Vagina (tissue), 2 donors: ENCODE measurements around the gene KCTD16. TPM values are rescaled to one million over a fixed set of nuclear protein-coding genes. Genes with fewer than 3 reads are reported as not detected.

Experiments
- DNase-seq, 2 donors: peaks; one replicate each; pipeline ENCODE4 v3.0.0-alpha.2; 2017; ENCODE audit errors: extremely low spot score in 2 of 2
- H3K27ac ChIP-seq: fragments of 200-600 bp; sonication (generic); one replicate; pipeline ENCODE4 v1.5.1; 2019
- H3K27me3 ChIP-seq: fragments of 200-600 bp; sonication (generic); one replicate; pipeline ENCODE4 v1.5.1; 2019
- H3K36me3 ChIP-seq, 2 donors: fragments of 200-600 bp; sonication (generic); one replicate each; pipeline ENCODE4 v1.5.1; 2017 to 2019
- H3K4me1 ChIP-seq: fragments of 200-600 bp; sonication (generic); one replicate; pipeline ENCODE4 v1.5.1; 2019
- H3K4me3 ChIP-seq, 2 donors: fragments of 200-600 bp; sonication (generic); 1 replicate in 1 of 2; 2 replicates in 1 of 2; pipeline ENCODE4 v1.5.1; 2016 to 2019
- H3K9me3 ChIP-seq: fragments of 200-600 bp; sonication (generic); one replicate; pipeline ENCODE4 v1.5.1; 2019
- POLR2A ChIP-seq, 2 donors: fragments of 450-650 bp; IDR thresholded peaks; one replicate each; pipeline ENCODE4 v1.6.1; 2017; ENCODE audit warnings: antibody characterized with exemption in 2 of 2, mild to moderate bottlenecking in 2 of 2, moderate library complexity in 2 of 2
- POLR2AphosphoS5 ChIP-seq, 2 donors: sonication (generic); formaldehyde crosslinking; IDR thresholded peaks; one replicate each; pipeline ENCODE4 v1.9.0; 2017; ENCODE audit warnings: antibody characterized with exemption in 2 of 2, mild to moderate bottlenecking in 2 of 2, low read depth in 1 of 2; ENCODE audit not compliant: insufficient read depth in 1 of 2
- intact Hi-C: fragments of 100-400 bp; cut with DNase I; formaldehyde crosslinking; loops from one replicate; pipeline ENCODE4 v1.15.1; 2023
- total RNA-seq: library from RNA; depleted of rRNA; stranded (reverse); fragments of >200 nt; gene quantifications from one replicate; pipeline ENCODE4 v1.2.3, GENCODE V29; 2016
- TF ChIP-seq, protein P1 (sequence below), 3 experiments: fragments of 450-650 bp in 2 of 3; fragments of 200-600 bp in 1 of 3; sonication (generic) in 1 of 3; IDR thresholded peaks; one replicate each; pipeline ENCODE4 v1.5.1; 2017 to 2019; ENCODE audit warnings: antibody characterized with exemption in 3 of 3, mild to moderate bottlenecking in 2 of 3, moderate library complexity in 2 of 3

Gene KCTD16
- total RNA-seq, 1 donor from 2014 or later: 0.25 TPM

DNA sequence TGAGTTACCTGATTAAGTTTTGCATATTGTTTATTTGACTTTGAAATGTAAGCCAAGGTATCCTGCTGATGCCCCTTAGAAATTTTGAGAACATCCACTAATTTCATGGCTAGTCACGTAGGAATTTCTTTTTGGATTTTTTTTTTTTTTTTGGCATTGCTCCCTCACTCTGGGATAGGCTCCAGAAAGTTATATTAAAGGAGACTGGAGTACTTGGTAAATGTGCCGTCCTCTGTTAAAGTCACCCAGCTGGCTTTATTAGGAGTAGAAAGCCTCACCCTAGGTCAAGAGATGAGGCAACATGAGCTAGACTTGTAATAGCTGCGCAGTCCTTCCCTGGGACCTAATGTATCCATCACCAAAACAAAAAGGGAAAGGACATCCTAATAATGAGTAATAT is 3.1 kb downstream of the KCTD16 start:
- Histone ChIP-seq H3K9me3 (no peaks in the 10 kb centered on the region), H3K4me1 (peaks cover 11% of the 10 kb centered on the region), H3K4me3 (no peak overlapping the region), H3K27me3 (no peaks in the 10 kb centered on the region), H3K36me3 (peaks cover 0 to 1% of the 10 kb centered on the region in 2 donors), H3K27ac (no peak overlapping the region)
- intact Hi-C loops: no loop called here
- DNase-seq: no peak
- TF ChIP-seq POLR2A (IDR thresholded peaks at IDR 0.05) (no peak), POLR2AphosphoS5 (IDR thresholded peaks at IDR 0.05; ENCODE audit: insufficient read depth in 1 of 2, low read depth in 1 of 2) (no peak)
- TF ChIP-seq, protein P1, sequence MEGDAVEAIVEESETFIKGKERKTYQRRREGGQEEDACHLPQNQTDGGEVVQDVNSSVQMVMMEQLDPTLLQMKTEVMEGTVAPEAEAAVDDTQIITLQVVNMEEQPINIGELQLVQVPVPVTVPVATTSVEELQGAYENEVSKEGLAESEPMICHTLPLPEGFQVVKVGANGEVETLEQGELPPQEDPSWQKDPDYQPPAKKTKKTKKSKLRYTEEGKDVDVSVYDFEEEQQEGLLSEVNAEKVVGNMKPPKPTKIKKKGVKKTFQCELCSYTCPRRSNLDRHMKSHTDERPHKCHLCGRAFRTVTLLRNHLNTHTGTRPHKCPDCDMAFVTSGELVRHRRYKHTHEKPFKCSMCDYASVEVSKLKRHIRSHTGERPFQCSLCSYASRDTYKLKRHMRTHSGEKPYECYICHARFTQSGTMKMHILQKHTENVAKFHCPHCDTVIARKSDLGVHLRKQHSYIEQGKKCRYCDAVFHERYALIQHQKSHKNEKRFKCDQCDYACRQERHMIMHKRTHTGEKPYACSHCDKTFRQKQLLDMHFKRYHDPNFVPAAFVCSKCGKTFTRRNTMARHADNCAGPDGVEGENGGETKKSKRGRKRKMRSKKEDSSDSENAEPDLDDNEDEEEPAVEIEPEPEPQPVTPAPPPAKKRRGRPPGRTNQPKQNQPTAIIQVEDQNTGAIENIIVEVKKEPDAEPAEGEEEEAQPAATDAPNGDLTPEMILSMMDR (IDR thresholded peaks at IDR 0.05): no peak

DNA sequence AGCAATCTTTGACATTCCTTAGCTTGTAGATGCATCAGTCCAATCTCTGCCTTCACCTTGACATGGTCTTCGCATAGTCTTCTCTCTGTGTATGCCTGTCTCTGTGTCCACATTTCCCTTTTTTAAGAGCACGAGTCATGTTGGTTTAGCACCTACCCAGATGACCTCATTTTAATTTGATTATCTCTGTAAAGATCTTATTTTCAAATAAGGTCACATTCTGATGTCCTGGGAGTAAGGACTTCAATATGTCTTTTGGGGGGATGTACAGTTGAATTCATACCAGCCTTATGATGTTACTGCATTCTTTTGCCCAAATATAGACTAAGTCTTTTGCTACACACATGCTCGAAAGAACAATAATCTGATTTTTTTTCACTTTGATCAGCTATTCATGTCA is 6.9 kb downstream of the KCTD16 start:
- no peaks in the 10 kb centered on the region for H3K9me3 ChIP-seq
- no peaks in the 10 kb centered on the region for H3K4me1 ChIP-seq
- H3K27me3 ChIP-seq: no peaks in the 10 kb centered on the region
- no peak for DNase-seq
- intact Hi-C loops: no loop called here
- H3K4me3 ChIP-seq: no peak overlapping the region
- no peak for TF ChIP-seq POLR2A (IDR thresholded peaks at IDR 0.05)
- TF ChIP-seq, protein P1 (IDR thresholded peaks at IDR 0.05): no peak
- no peak for TF ChIP-seq POLR2AphosphoS5 (IDR thresholded peaks at IDR 0.05; ENCODE audit: insufficient read depth in 1 of 2, low read depth in 1 of 2)
- H3K36me3 ChIP-seq: no peaks in the 10 kb centered on the region
- H3K27ac ChIP-seq: no peak overlapping the region

DNA sequence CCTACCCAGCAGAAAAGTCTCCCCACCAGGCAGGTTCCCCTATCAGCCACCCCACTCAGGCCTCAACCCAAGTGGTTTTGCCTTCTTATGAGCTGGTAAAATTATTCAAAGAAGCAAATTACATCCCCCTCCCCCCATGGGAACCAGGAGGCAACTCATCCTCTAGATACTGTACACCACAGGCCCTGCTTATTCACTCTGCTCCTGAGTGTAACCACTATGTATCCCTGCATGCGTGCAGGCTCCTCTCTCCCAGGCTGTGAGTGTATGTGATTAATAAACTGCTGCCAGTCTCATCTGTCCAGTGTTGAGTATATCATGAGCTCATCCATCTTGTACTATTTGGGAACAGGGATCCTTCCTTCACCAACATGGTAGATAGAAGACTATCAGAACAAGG is 8.6 kb downstream of the KCTD16 start:
- TF ChIP-seq POLR2A (IDR thresholded peaks at IDR 0.05) (no peak), POLR2AphosphoS5 (IDR thresholded peaks at IDR 0.05; ENCODE audit: insufficient read depth in 1 of 2, low read depth in 1 of 2) (no peak)
- TF ChIP-seq, protein P1 (IDR thresholded peaks at IDR 0.05): no peak
- no peak for DNase-seq
- Histone ChIP-seq H3K27me3 (no peaks in the 10 kb centered on the region), H3K4me1 (no peaks in the 10 kb centered on the region), H3K36me3 (no peaks in the 10 kb centered on the region), H3K9me3 (no peaks in the 10 kb centered on the region), H3K27ac (no peak overlapping the region), H3K4me3 (no peak overlapping the region)
- intact Hi-C loops: no loop called here

DNA sequence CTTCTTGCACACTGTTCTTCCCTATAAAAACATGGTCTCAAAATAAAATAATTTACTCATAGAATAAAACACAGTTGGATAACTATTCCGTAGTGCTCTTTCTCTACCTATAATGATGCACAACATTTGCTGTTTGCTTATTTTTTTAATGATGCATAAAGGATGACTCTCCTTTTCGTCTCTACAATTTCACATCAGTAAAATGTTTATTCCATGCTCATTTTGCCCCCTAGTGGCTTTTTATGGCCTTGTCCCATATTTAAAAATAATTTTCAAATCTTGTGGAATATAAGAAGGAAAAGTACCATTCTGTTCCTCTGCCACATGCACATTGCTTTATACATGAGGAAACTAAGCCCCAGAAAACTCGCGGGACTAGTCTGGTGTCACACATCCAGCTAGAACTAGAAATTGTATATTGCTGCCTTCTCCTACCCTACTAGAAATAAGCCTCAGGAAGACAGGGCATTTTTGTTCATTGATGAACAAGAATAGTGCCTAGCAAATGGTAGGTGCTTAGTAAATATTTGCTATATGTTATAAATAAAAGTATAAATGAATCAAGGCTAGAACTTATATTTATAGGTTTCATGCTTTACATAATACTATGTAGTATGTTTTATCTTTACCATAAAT is 12.7 kb downstream of the KCTD16 start:
- no peak for TF ChIP-seq POLR2AphosphoS5 (IDR thresholded peaks at IDR 0.05; ENCODE audit: insufficient read depth in 1 of 2, low read depth in 1 of 2)
- TF ChIP-seq, protein P1 (IDR thresholded peaks at IDR 0.05): peak; percentile 33 to 41 (median 37)
- Histone ChIP-seq H3K4me3 (no peak overlapping the region), H3K36me3 (no peaks in the 10 kb centered on the region), H3K27ac (no peak overlapping the region), H3K4me1 (peaks cover 9% of the 10 kb centered on the region), H3K9me3 (no peaks in the 10 kb centered on the region), H3K27me3 (no peaks in the 10 kb centered on the region)
- no peak for DNase-seq
- intact Hi-C loops: no loop called here

DNA sequence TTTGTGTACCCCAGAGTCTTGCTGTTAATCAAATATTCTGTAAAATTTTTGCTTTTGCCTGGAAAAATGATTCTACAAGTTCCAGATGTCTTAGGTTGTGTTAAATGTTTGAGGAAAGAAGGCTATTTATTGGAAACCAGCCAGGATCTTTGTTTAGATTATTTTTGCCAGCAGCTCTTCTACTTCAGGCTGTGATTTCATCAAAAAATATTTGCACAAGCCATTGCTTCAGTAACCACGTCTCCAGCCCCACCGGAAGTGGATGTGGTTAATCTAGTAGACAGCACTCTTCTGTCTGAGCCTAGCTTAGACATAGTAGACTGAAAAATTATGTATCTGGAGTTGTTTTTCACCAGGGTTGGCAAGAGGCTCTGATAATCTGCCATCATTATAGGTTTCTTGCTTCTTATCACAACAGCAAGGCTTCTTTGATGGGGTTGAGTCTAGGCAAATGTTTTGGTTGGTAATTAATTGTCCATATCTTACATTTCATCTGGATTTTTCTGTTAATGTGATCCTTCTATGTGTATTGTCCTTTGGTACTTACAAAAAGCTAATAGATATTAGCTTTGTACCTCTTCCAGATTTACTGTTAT is 17.1 kb downstream of the KCTD16 start:
- Histone ChIP-seq H3K27ac (no peak overlapping the region), H3K36me3 (no peaks in the 10 kb centered on the region), H3K4me3 (no peak overlapping the region), H3K9me3 (no peaks in the 10 kb centered on the region), H3K4me1 (peaks cover 9% of the 10 kb centered on the region), H3K27me3 (no peaks in the 10 kb centered on the region)
- TF ChIP-seq POLR2AphosphoS5 (IDR thresholded peaks at IDR 0.05; ENCODE audit: insufficient read depth in 1 of 2, low read depth in 1 of 2) (no peak), POLR2A (IDR thresholded peaks at IDR 0.05) (no peak)
- TF ChIP-seq, protein P1 (IDR thresholded peaks at IDR 0.05): no peak
- intact Hi-C loops: no loop called here
- no peak for DNase-seq
